Panc1 (cell line): ENCODE results near the gene LRRC27.

Source experiments
- CTCF ChIP-seq: fragments of 450-650 bp; IDR thresholded peaks from 2 replicates; pipeline ENCODE4 v1.5.1; 2017; ENCODE audit warnings: mild to moderate bottlenecking
- POLR2AphosphoS5 ChIP-seq: IDR thresholded peaks from 2 replicates; pipeline ENCODE4 v1.6.1; 2012; ENCODE audit warnings: mild to moderate bottlenecking, low read depth, low read length, moderate library complexity
- TCF7L2 ChIP-seq: IDR thresholded peaks from 2 replicates; pipeline ENCODE4 v1.6.1; 2011; ENCODE audit warnings: mild to moderate bottlenecking, low read depth, low read length, inconsistent platforms

GRCh38 chr10:132324186-132324585 lies 7.8 kb upstream of the LRRC27 start:
- TF ChIP-seq CTCF, result no peak
- TF ChIP-seq POLR2AphosphoS5, result no peak
- no peak for TF ChIP-seq TCF7L2
